NCI-H748 (cell line): ENCODE data around the gene BGLAP.
A peak's percentile ranks its signal among the peaks of the same experiment; 100 is the strongest.

Experiments
- DNase-seq: peaks from one replicate; lab custom pipeline; 2025; ENCODE audit not compliant: unreplicated experiment; lab: John Stamatoyannopoulos, UW

BGLAP gene

DNA sequence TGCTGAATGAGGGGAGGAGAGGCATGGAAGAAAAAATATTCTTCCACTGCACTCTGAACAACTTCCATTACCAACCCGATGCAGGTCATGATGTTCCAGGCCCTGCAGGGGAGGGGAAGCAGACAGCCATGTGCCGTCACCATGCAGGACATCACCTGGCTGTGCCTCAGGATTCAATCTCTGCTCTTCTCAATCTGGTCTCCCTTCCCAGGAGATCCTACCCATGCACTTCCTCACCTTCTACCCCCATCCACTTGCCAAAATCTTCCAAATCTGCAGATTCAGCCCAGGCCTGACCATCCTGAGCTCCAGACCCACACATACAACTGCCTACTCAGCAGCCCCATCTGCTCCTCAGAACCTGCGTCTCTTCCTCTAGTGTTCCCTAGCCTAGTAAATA is 11.7 kb downstream of the BGLAP start:
- no peak for DNase-seq

DNA sequence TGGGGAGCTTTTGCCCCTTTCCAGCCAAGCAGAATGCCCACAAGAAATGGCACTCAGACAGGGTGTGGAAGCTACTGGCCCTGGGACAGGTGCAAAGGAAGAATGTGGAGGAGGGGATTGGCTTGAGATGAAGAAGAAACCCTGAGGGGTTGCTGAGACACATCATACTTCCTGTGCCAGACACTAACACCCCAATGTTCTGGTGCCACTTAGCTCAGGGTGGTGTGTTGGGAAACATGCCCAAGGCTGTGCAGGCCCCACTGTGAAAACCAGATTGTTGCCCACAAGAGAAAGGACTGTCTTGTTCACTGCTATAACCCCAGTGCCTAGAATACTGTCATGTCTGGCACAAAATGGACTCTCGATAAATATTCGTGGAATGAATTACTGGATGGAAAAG is 15.7 kb downstream of the BGLAP start:
- no peak for DNase-seq

DNA sequence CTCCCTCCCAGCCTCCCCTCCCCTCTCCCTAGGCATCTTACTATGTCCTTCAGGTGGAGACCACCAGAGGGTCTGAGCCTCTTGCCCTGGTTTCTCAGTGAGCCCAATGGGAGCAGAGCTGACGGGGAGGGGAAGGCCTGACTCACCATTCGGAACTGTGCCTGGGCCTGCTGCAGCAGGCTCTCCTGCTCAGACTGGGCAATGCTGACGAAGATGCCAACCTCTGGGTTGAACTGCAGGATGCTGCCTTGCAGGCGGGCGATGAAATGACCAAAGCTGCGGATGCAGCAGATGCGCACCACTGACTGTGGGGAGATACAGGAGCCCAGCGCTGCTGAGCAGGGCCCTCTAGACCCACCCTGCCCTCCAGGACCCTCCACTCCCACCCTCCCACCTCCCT is 16.9 kb downstream of the BGLAP start:
- DNase-seq = no peak

DNA sequence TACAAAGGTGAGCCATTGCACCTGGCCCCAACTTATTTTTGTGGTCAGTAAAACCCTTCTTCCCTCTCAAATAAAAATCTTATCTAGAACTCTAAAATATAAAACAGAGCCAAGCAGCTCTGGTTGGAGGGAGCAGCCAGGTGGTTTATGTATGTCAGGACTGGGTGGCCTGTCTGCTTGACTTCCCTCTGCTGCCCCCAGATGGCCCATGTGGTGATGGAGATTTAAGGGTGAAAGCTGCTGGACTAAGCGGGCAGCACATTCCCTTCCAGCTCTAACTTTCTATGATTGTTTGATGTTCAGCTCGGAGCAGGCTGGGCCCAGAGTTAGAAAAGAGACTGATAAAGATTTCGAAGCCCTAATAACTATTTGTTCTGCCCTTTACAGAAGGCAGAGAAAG is 17.8 kb downstream of the BGLAP start:
- no peak for DNase-seq

DNA sequence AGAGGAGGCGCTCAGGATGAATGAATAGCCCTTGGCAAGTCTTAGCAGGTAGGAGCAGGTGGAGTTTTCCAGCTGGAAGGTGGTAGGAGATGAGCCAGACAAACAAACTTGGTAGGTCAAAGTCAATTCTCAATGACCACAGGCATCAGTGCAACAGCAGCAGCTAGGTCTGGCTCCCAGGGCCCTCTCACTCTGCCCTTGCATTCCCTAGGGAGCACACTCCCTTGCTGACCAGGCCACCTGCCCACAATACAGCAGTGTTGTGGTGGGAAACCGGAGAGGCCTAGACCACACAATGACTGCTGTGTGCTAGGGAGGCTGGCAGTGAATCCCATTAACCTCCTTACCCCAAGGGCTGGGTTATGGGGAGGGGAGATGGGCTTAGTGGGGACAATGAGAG is 18.9 kb downstream of the BGLAP start:
- no peak for DNase-seq

DNA sequence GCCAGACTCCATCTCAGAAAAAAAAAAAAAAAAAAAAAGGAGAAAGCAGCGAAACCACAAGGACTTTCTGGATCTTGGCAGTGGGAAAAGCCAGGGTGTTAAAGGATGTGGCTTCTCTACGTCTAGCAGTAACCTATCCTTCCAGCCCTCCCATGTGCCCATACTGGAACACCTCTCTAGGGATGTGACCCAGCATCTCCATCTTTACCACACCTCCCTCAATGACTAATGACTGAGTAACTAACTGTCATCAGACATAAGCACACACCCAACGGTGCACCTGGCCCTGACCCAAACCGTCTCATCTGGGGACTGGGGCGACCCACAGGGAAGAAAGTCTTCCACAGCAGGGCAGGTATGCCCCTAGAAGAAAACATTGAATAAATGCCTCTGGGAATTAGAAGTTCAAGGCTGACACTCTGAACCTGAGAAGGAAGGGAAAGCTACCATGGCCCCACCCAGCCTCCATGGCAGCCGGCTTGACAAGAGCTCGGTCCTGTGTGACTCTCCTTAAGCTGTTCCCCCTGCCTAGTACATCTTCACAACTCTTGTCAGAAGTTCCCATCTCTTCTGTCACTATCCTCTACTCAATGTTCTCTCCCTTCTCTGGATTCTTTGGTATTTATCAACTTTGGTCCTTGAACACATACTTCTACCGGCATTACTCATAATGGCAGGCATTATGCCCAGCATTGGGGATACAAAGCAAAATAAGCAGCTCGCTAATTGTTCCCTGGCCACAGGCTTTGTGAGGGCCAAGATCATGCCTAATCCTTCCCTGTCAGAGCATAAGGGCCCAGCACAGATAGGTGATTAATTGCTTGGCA is 20.7 kb downstream of the BGLAP start:
- no peak for DNase-seq

DNA sequence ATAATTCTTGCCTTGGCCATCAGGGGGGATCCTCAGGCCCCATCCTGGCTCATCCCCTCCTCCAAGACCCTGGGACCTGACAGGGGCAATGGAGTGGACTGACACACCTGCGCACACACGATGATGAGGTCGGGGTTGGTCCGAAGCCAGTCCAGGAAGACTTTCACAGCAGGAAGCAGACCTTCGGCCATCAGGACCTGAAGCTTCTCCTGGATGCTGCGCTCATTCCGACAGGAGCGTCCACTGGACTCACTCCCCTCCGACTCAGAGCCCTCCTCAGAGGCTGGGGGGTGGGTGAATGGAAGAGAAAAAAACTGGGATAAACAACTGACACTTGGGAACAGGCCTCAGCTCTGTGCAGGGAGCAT is 21.3 kb downstream of the BGLAP start:
- DNase-seq = no peak

DNA sequence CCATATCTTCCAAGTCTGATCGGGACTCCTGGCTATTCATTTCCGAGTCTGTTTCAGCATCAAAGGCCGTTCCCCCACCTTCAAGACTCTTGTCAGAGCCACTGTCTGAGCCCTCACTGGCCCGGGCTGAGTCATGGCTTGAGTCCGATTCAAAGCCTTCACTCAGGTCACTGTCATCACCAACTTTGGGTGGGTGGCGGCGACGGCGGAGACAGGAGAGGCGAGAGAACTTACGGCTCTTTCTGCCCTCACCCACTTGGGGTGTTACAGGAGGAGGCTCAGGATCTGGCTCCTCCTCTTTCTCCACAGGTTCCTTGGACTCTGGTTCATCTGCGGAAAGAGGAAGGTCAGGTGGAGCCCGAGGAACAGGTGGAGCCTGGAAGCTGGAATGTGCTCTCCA is 24.1 kb downstream of the BGLAP start:
- no peak for DNase-seq

DNA sequence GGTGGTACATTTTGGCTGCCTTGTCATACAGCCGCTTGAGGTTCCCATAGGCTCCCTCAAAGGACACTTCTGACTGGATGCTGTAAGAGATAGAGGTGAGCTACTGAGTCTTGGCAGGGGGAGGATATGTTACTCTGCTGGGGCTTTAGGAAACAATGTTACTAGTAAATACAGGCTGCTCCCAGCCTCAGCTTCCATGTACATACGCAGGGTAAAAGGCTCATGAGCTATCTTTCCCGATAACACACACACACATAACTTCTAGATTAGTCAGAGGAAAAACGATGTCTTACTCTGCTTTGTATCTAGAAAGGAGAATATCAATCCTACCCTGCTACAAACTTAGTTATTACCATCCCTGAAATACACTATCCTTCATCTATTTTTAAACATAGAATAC is 26.4 kb downstream of the BGLAP start:
- no peak for DNase-seq

DNA sequence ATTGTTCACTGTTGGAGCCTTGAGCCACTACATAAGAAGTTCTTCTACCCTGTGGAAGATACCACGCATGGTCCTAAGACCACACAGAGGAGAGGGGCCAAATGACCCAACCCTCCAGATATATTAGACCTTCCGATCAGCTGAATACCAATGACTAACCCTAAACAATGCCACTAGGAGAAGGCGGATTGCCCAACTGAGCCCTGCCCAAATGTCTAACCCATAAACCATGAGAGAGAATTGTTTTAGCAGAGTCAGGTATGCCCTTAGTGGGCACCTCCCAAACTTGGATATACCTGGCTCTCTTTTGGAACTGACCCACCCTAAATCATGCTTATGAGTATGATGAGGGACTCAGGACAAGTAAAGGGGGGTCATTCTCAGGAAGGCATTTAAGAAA is 28.3 kb downstream of the BGLAP start:
- no peak for DNase-seq

DNA sequence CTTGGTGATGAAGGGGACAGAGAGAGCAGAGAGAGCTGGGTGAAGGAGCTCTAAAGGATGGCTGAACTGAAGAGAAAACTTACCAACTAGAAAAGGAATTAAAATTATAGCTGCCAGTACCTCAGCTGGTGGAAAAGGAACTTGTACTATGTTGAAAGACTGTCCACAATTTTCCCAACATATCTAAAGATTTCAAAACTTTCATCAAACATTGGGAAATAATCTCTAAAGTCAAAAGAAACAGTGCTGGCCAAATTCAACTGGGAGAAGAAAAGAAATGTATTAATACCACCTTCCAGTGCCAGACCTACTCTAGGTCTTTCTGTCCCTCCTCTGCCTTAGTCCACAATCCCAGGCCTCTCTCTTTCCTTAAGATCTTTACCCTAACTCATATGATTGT is 34.5 kb downstream of the BGLAP start:
- no peak for DNase-seq

DNA sequence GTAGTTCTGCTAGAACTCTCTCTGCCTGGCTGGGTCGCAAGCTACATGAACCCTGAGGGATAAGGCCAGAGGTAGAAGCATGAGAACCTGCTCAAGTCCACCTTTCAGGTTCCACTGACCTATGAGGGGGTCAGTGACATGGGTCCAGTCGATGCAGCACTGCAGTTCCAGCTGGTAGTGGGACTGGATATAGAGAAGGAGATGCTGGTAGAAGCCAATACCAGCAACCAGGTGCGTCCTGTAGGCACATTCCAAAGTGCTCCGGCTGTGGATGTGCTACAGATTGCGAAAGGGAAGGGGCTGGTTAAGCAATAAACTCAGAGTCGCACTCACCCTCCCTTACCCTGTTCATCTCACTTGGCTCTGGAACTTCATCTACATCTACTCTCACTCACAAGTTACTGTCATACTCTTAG is 35.0 kb downstream of the BGLAP start:
- DNase-seq = no peak

DNA sequence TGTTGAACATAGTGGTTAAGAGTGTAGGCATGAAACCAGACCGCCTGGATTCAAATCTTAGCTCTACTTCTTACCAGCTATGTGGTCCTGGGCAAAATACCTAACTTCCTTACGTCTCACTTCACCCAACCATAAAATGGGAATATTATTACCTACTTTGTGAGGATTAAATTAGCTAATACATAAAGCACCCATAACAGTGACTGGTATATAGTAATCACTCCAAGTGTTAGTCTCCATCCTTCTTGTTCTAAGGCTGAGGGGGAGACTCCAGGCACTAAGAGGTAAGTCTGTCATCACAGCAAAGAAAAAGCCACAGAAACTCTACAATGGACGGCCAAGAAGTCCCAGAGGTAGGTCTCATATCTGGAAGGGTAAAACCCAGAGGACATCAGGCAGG is 37.9 kb downstream of the BGLAP start:
- no peak for DNase-seq

DNA sequence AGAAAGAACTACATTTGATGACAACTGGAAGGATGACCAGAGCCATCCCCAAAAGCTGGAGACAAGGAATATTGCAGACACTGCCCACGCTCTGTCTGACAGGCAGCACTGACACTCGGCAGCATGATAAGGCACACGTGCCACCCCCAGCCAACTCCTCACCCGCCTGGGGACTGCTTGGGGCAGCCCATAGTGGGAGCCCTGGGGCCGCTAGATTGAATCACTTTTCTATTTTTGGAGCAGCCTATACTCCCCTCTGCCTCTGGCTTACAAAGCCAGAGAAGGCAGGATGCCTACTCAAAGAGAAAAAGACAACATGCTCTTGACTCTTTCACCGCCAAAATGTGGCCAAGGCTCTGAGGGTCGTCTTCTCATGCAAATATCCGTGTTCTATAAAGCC is 39.3 kb downstream of the BGLAP start:
- DNase-seq = no peak

DNA sequence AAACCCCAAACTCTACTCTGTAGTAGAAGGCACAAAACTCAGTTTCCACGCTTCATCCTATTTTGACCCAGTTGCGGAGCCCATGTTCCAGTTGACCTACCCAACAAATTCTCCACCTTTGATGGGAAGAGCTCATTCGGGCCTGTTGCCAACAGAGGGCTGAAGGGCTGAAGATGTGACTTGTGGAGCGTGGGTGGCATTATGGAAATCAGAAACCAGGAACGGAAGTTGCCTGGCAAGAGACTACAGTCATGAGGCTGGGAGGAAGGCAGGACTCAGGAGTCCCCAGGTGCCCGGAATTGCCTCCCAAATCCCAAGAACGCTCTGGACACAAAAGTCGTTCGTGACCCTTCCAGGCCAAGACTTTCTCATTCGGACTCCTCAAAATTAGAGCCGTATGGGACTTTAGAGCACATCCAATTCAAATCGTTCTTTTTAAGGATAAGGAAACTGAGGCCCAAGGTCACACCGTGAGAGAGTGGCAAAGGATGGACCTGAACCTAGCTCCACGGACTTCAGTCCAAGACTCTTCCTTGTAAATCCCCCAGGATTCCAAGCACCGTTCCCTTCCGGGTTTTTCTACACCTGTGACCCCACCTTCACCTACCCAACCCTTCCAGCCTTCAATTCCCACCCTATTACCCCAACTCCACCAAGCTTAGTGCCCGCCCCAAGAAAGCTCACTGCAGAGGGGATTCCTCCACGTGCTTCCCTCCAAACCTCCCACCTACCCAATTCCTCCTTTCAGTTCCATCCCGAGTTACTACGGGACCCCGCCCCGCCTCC is 39.9 kb downstream of the BGLAP start:
- peak; percentile 55 for DNase-seq

DNA sequence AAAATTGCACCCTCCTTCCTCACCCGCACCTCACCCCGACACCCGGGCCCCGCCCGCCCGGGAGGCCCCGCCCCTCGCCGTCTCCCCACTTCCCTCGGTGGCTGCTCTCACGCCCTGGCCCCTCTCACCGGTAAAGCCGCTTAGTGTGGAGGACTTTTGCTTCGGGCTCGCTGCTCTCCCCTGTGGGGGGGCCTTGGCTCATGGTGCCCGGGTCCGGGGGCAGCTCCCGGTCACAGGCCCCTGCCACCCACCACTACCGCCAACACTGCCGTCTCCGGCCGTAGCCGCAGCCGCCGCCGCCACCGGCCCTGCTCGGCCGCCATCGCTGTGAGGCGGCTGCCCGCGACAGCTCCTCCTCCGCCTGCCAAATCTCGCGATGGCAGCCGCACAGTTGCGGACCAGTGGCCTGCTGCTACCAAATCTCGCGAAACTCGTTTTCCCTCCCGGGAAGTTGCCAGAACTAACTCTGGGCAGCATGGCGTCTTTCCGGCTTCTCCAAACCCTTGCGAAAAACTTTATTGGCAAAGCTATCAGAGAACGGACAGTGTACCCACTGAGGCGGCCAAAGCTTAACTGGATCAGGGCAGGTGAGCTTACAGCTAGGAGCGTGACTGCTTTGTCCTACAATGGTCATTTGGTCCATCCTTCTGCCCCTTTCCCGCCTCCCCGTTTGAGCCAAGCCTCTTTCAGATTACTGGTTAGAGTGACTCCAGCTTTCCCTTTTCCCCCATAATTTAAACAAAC is 40.7 kb downstream of the BGLAP start, which contains the start of gene SMG5:
Gene SMG5, minus strand, starts transcription at position 347 of the 744 bp plus-strand sequence. Its CDS starts 145 bp downstream, at position 202.
- DNase-seq = peak; percentile 99

DNA sequence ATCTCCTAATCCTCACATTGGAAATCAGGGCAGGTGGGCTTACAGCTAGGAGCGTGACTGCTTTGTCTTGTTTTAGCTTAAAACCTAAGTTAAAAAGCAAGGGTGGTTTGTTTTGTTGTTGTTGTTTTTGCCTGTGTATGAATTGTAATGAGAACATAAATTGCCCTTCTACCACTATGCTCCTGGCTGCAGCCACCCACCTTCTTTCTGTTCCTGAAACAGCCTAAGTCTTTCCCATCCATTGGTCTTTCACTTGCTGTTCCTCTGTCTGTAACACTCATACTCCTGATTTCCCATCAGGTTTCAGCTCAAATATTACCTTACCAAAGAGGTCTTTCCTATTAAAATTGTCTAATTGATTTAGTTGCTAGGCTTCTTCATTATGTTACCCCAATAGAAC is 41.5 kb downstream of the BGLAP start:
- DNase-seq = no peak

DNA sequence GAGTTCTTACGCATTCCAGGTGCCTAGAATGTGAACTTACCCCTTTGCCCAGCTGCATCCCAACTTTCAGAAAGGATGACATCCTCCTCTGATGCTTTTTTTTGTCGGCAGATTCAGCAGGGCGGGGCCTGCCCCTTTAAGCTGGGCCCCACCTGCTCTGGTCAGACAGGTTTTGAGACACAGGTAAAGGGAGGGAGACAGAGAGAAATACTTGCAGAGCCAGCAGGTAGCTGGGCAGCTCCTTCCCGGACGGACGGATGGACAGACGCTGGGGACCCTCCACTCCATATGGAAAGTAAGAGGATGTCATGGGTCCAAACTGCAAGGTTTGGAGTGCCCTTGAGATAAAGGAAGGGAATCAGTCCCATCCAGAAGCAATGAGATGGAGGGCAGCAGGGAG is 42.1 kb downstream of the BGLAP start, which contains the start of gene TMEM79:
Gene TMEM79, plus strand, starts transcription at position 214 of the 400 bp plus-strand sequence. CDS start 902 bp downstream, outside the sequence.
- peak; percentile 81 for DNase-seq

DNA sequence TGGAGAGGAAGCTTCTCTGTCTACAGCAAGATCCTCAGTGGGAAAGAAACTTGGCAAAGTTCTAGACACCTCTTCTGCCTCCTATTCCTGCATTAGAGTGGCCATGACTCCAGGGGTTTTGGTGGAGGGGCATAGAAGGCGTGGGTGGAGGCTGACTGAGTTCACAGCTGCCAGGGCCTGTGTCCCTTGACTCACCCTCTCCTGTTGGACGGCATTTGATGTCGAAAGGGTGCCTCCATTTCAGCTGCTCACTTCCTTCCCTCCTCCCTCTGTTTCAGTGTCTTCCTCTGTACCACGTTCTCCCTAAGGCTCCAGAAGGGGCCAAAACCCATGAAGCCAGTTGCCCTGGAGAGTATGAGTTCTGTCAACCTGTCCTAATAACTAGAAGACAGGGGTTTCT is 42.8 kb downstream of the BGLAP start:
- DNase-seq = no peak

DNA sequence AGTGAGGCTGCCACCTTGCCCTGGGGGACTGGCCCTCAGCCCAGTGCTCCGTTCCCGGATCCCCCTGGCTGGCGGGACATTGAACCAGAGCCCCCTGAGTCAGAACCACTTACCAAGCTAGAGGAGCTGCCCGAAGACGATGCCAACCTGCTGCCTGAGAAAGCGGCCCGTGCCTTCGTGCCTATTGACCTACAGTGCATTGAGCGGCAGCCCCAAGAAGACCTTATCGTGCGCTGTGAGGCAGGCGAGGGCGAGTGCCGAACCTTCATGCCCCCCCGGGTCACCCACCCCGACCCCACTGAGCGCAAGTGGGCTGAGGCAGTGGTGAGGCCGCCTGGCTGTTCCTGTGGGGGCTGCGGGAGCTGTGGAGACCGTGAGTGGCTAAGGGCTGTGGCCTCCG is 43.5 kb downstream of the BGLAP start:
- DNase-seq = no peak

DNA sequence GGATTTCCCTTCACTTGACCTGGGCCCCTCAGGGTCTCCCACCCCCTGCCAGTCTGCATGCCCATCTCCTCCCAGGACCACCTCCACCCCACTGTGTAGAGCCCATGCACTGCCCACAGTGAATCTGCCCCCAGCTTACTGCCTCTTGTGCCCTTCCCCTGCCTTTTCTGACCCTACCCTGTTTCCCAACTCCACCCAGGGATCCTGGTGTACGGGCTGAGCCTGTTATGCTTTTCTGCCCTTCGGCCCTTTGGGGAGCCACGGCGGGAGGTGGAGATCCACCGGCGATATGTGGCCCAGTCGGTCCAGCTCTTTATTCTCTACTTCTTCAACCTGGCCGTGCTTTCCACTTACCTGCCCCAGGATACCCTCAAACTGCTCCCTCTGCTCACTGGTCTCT is 44.1 kb downstream of the BGLAP start:
- no peak for DNase-seq

DNA sequence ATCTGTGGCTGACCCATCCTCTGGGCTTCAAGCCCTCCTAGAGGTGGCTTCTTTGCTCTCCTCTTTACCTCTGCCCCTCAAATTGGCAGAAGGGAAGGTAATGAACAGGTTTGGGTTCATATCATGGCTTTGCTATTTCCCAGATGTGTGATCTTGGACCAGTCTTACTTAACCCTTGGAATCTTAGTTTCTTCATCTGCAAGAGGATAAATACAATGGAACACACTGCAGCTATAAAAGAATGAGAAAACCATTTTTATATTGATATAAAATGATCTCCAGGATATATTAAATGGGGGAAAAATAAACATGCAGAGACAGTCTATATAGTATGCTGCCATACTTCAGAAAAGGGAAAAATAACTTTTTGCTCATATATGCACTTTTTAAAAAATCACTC is 47.9 kb downstream of the BGLAP start:
- no peak for DNase-seq
